Measurements from ENCODE around the gene RPL37A.

Gene RPL37A

DNA sequence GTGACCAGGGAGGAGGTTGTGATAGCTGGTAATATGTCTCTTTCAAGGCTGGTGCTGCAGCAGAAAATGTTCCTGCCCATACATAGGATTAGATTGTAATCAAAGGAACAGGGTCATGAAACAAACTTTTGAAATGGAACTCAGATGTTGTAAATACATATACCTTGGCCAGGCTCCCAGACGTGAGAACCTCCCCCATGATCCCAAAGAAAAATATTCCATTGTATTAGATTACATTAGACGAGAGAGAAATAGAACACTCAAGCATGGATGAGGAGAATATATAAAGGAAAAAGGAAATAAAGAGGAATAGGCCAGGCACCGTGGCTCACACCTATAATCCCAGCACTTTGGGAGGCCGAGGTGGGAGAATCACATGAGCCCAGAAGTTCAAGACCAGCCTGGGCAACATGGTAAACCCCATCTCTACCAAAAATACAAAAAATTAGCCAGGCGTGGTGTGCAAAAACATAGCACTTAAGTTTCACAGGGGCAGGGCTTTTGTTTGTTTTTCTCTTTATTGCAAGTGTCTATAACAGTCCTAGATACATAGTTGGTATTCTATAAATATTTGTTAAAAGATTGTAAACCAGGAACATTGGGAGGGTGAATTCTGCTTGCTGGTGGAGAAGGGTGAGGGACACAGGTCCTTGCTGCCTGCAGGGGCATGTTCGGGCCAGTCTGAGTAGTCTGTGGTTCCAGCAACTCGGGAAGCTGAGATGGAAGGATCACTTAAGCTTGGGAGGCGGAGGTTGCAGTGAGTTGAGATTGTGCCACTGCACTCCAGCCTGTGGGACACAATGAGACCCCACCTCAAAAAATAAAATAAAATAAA lies 52.8 kb downstream of the RPL37A start:
- no peak for DNase-seq

DNA sequence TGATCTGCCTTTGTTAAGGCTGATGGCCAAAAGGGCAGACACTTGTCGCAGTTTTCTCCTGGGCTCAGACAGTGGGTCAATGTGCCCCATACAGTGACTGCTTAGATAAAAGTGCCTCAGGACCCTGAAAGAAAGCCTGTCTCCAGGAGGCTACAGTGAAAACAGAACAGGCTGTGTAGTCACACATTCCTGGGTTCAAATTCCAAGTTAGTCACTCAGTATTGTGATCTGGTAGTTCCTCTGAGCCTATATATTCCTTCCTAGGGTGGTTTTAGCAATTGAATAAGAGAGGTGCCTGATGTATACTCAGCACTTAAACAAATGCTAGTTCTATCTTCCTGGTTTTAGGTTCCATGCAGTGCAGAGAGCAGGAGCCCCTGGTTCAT lies 54.4 kb downstream of the RPL37A start:
- DNase-seq = no peak
